ENCODE data around the gene TMCO1. TPM values are rescaled to one million over a fixed set of nuclear protein-coding genes. Genes with fewer than 3 reads are reported as not detected.
"Not testable (repeated sequence)": the region's sequence is repeated elsewhere in the genome, so short reads cannot be mapped to it uniquely, and the experiment has no call there.

TMCO1 gene
- total RNA-seq, 2 donors from 2014 or later: 62.6 to 101 TPM

DNA sequence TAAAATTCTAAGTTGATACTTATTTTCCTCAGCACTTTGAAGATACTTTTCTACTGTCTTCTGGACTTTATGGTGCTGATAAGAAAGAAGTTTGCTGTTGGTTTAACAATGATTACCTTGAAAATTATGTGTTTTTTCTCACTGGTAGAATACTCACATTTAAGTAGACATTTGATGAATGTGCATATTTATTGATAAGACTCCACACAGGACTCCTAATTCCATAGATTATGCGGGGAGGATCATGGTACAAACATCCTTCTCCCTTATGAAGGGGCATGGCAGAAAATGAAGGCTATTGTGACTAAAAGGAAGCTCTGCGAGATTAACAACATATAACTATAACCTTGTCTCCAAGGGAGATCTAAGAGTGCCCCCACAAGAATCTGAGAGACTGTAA, 41.8 kb downstream of the TMCO1 start:
- Mint-ChIP-seq H3K4me3 (no peak overlapping the region), H3K27ac (no peak overlapping the region), H3K9me3 (no peaks in the 10 kb centered on the region), H3K4me1 (ENCODE audit: low read depth in 2 of 2) (no peaks in the 10 kb centered on the region), H3K27me3 (no peaks in the 10 kb centered on the region), H3K36me3 (peaks cover 12% of the 10 kb centered on the region)
- no peak for DNase-seq (ENCODE audit: low spot score)
- ATAC-seq: no peak

DNA sequence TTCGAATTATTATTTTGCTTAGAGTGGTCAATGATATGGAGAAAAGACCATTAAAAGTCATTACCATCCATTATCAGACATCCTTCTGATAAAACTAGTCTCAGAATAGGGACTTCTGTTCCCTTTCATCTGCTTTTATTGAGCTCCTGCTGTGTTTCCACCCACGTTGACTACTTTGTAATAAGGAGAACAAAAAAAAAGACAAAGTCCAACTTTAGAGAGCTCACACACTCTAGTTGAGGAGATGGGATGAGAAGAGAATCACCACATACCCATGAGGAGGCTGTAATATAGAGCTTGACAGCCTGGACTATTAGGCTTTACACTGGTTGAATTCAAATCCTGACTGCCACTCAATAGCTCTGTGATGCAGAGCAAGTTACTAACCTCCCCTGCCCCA, 42.5 kb downstream of the TMCO1 start:
- H3K36me3 Mint-ChIP-seq: peaks cover 12% of the 10 kb centered on the region
- ATAC-seq: no peak
- no peaks in the 10 kb centered on the region for H3K9me3 Mint-ChIP-seq

DNA sequence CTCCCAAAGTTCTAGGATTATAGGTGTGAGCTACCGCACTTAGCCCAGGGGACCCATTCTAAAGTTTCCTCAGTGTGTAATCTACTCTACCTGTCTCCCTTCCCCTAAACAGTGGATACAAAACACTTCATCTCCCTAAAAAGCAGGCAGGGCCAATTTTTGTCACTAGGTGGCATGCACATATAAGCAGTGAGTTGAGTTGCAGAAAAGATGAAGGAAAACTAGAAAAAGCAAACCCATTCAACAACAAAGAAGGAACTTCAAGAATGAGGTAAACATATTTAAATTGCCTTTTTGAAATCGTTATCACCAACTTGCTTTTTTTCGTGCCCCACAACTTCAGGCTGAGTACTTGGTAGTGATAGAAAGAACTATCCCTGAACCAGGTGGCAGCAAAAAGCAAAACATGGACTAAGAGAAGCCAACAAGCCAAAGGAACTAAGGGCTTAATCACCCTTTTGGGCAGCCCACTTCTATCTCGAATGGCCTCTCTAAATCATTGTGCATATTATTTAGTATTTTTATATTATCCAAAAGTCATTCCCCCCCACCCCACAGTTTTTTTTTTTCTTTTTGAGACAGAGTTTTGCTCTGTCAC, 50.7 kb downstream of the TMCO1 start:
- DNase-seq (ENCODE audit: low spot score): no peak

More for the DNA sequence above, 42.5 kb downstream of the TMCO1 start:
- DNase-seq (ENCODE audit: low spot score): no peak
- H3K4me1 Mint-ChIP-seq (ENCODE audit: low read depth in 2 of 2): no peaks in the 10 kb centered on the region
- no peaks in the 10 kb centered on the region for H3K27me3 Mint-ChIP-seq
- no peak overlapping the region for H3K27ac Mint-ChIP-seq
- no peak overlapping the region for H3K4me3 Mint-ChIP-seq

DNA sequence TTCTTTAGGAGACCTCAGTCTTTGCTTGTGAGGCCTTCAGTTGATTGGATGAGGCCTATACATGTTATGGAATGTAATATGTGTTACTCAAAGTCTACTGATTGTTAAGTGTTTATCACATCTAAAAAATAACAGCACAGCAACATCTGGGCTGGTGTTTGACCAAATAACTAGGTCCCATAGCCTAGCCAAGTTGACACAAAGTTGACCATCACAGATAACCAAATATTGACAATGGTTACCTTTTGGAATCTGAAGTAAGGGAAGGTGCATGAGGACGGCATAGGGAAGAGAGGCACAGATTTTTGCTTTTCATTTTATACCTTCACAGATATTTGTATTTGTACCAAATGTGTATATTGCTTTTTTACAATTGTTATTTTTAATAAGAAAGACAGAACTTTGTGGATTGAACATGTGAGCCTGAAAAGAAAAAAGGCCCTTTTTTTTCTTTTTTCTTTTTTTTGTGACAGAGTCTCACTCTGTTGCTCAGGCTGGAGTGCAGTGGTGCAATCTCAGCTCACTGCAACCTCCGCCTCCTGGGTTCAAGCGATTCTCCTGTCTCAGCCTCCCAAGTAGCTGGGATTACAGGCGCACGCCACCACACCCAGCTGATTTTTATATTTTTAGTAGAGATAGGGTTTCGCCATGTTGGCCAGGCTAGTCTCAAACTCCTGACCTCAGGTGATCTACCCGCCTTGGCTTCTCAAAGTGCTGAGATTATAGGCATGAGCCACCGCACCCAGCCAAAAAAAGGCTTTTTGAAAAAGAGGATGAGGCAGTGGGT, 52.2 kb downstream of the TMCO1 start:
- H3K4me3 Mint-ChIP-seq; ATAC-seq; DNase-seq (ENCODE audit: low spot score); H3K9me3 Mint-ChIP-seq; H3K27me3 Mint-ChIP-seq; H3K4me1 Mint-ChIP-seq (ENCODE audit: low read depth in 2 of 2); H3K27ac Mint-ChIP-seq; H3K36me3 Mint-ChIP-seq: not testable (repeated sequence)

More for the DNA sequence above, 50.7 kb downstream of the TMCO1 start:
- Mint-ChIP-seq H3K4me1 (ENCODE audit: low read depth in 2 of 2) (no peaks in the 10 kb centered on the region), H3K27me3 (peaks cover 0 to 3% of the 10 kb centered on the region in 2 donors), H3K27ac (no peak overlapping the region), H3K9me3 (no peaks in the 10 kb centered on the region), H3K4me3 (no peak overlapping the region), H3K36me3 (no peaks in the 10 kb centered on the region)
- no peak for ATAC-seq

DNA sequence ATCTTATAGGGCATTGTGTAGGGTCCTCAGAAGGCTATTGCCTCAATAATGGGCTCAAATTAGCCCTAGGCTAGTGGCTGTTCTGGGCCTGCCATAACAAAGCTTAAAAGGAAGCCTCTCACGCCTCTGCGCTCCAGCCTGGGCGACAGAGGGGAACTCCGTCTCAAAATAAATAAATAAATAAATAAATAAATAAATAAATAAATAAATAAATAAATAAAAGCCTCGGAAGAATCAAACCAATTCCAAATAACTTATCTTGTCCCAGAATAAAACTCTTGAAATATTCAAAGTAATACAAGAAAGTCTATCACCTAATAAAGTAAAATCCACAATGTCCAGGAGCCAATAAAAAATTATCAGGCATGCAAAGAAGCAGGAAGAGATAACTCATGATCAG, 55.9 kb downstream of the TMCO1 start:
- no peak overlapping the region for H3K4me3 Mint-ChIP-seq
- DNase-seq (ENCODE audit: low spot score) (no peak), ATAC-seq (no peak)
- no peak overlapping the region for H3K27ac Mint-ChIP-seq
- H3K36me3 Mint-ChIP-seq: no peaks in the 10 kb centered on the region
- H3K27me3 Mint-ChIP-seq: peaks cover 10 to 15% of the 10 kb centered on the region in 2 donors
- no peaks in the 10 kb centered on the region for H3K9me3 Mint-ChIP-seq
- H3K4me1 Mint-ChIP-seq (ENCODE audit: low read depth in 2 of 2): no peaks in the 10 kb centered on the region

DNA sequence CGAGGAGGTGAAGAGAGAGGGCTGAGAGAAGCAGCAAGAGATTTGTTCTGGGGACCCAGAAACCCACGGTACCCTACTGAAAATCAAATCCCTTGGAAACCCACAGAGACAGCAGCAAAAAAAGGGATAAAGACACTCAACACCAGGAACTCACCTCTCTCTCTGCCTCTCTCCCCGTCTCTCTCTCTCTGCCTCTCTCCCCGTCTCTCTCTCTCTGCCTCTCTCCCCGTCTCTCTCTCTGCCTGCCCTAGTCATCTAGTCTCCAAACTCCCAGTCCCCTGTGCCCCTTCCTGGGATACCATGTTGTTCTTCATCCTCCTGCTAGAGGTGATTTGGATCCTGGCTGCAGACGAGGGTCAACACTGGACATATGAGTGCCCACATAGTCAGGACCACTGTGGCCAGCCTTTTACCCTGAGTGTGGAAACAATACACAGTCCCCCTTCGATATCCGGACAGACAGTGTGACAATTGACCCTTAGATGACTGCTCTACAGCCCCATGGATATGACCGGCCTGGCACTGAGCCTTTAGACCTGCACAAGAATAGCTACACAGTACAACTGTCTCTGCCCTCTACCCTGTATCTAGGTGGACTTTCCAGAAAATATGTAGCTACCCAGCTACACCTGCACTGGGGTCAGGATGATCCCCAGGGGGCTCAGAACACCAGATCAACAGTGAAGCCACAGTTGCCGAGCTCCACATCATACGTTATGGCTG, 60.5 kb downstream of the TMCO1 start:
- peaks cover 21 to 31% of the 10 kb centered on the region in 2 donors for H3K27me3 Mint-ChIP-seq
- ATAC-seq: no peak
- H3K4me3 Mint-ChIP-seq: no peak overlapping the region
- H3K27ac Mint-ChIP-seq: no peak overlapping the region
- no peaks in the 10 kb centered on the region for H3K9me3 Mint-ChIP-seq
- H3K36me3 Mint-ChIP-seq: no peaks in the 10 kb centered on the region
- no peaks in the 10 kb centered on the region for H3K4me1 Mint-ChIP-seq (ENCODE audit: low read depth in 2 of 2)
- DNase-seq (ENCODE audit: low spot score): no peak

DNA sequence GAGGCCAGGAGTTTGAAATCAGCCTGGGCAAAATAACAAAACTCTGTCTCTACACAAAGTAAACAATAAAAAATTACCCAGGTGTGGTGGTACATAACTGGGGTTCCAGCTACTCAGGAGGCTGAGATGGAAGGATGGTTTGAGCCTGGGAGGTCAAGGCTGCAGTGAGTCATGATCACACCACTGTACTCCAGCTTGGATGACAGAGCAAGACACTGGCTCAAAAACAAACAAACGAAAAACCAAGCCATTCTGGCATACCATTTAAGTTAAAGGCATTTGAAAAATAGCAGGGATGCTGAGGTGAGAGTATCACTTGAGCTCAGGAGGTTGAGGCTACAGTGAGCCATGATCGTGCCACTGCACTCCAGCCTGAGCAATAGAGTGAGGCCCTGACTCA, 65.0 kb downstream of the TMCO1 start:
- no peak for ATAC-seq
- H3K36me3 Mint-ChIP-seq: no peaks in the 10 kb centered on the region
- H3K4me1 Mint-ChIP-seq (ENCODE audit: low read depth in 2 of 2): peaks cover 3% of the 10 kb centered on the region in 2 donors
- H3K9me3 Mint-ChIP-seq: no peaks in the 10 kb centered on the region
- no peak overlapping the region for H3K27ac Mint-ChIP-seq
- no peak for DNase-seq (ENCODE audit: low spot score)
- H3K27me3 Mint-ChIP-seq: peaks cover 15 to 23% of the 10 kb centered on the region in 2 donors
- no peak overlapping the region for H3K4me3 Mint-ChIP-seq

DNA sequence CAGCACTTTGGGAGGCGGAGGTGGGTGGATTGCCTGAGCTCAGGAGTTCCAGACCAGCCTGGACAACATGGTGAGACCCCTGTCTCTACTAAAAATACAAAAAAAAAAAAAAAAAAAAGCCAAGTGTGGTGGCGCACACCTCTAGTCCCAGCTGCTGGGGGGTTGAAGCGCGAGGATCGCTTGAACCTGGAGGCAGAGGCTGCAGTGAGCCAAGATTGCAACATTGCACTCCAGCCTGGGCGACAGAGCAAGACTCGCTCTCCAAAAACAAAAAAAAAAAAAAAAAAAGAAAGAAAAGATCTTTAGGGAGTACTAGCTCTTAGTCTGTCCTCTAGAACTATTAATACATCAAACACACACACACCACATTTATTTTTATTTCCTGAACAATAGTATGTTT, 66.7 kb downstream of the TMCO1 start:
- H3K4me3 Mint-ChIP-seq; ATAC-seq; H3K9me3 Mint-ChIP-seq; H3K36me3 Mint-ChIP-seq; DNase-seq (ENCODE audit: low spot score); H3K27ac Mint-ChIP-seq: not testable (repeated sequence)
- Mint-ChIP-seq H3K4me1 (ENCODE audit: low read depth in 2 of 2) (peaks cover 8 to 10% of the 10 kb centered on the region in 2 donors), H3K27me3 (peaks cover 10 to 11% of the 10 kb centered on the region in 2 donors)

DNA sequence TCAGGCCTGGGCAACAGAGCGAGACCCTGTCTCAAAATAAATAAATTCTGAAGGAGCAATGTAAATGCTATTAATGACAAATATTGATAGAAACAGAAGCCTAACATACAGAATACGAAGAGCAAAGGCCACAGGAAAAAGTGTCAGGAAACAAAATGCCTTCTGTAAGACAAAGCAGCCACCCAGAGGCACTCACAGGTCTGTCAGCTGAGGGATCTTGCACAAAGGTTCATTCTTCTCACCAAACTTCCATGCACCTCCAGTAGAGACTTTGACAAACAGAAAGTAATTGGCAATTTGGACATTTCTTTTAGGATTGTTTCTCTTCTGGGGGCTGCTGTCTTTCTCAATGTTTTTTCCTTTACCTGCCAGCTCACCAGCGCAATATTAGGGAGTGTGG, 69.1 kb downstream of the TMCO1 start:
- Mint-ChIP-seq H3K4me3 (no peak overlapping the region), H3K36me3 (no peaks in the 10 kb centered on the region), H3K27me3 (no peaks in the 10 kb centered on the region), H3K9me3 (no peaks in the 10 kb centered on the region), H3K4me1 (ENCODE audit: low read depth in 2 of 2) (peaks cover 15 to 23% of the 10 kb centered on the region in 2 donors), H3K27ac (peak overlapping the region in 1 of 2 donors; percentile 99)
- ATAC-seq: no peak
- no peak for DNase-seq (ENCODE audit: low spot score)

DNA sequence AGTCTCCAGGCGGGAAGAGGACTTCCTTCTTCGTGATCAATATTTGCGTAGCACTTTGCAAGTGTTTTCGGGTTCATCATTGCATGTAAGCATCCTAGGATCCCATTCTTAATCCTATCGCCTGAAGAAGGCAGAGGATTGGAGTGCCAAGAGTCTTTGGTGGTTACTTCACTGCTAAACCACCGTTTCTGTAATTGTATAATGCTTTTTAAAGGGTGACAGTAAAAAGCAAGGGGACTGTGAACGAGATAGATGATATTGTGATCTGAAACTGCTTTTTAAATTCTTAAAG, 70.0 kb downstream of the TMCO1 start:
- Mint-ChIP-seq H3K36me3 (no peaks in the 10 kb centered on the region), H3K4me3 (peak overlapping the region; percentile 91), H3K27ac (peak overlapping the region; percentile 96 to 99), H3K27me3 (no peaks in the 10 kb centered on the region), H3K4me1 (ENCODE audit: low read depth in 2 of 2) (peaks cover 15 to 23% of the 10 kb centered on the region in 2 donors), H3K9me3 (no peaks in the 10 kb centered on the region)
- no peak for ATAC-seq
- DNase-seq (ENCODE audit: low spot score): no peak

DNA sequence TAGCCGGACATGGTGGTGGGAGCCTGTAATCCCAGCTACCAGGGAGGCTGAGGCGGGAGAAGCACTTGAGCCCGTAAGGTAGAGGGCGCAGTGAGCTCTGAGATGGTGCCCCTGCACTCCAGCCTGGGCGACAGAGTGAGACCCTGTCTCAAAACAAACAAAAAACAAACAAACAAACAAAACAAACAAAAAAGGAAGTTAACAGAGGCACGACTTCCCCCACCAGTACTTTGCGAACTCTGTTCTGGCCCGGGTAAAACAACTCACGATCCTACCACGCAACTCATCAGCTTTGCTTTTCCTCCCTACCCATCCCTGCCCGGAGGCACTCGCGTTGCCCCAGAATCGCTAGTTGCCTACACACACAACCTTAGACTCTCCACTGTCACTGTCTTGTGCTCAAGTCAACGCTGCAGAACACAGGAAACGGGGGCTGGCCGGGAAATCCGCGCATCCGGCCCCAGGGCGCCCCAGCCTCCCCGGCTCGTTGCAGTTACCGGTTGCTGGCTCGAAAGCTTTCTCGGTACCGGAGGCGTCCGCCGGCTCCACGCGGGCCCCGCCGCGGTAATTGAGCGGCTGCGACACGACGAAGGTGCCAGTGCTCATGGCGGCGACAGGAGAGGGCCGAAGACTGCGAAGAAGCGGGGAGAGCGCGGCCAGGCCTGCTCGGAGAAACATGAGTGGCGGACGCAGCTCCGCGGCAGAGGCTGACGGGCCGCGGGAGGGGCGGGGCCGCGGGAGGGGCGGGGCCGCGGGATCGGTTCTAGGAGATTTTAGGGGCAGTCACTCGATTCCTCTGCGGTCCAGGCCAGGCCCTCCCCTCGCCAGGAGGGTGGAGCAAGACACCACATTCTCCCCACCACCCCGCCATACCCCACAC, 70.5 kb downstream of the TMCO1 start, which contains the start of gene ALDH9A1:
Gene ALDH9A1, minus strand, starts transcription at position 682 of the 880 bp plus-strand sequence. Its CDS starts 4 bp downstream, at position 678.
- H3K4me1 Mint-ChIP-seq (ENCODE audit: low read depth in 2 of 2): peaks cover 15 to 23% of the 10 kb centered on the region in 2 donors

DNA sequence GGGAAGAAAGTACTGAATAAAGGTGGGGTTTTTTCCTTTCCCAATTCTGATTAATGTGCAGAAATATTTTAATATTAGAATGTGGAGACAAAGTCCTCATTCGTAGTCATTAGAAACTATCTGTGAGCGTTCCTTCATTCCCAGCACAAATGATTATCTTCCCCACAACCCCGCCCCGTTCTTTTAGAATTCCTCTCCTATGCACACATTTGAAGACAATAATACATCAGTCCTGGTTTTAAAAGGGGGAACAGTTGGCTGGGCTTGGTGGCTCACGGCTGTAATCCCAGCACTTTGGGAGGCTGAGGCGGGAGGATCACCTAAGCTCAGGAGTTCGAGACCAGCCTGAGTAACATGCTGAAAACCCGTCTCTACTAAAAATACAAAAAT, 71.2 kb downstream of the TMCO1 start:
- DNase-seq (ENCODE audit: low spot score): no peak
- Mint-ChIP-seq H3K27me3 (no peaks in the 10 kb centered on the region), H3K9me3 (no peaks in the 10 kb centered on the region), H3K4me1 (ENCODE audit: low read depth in 2 of 2) (peaks cover 15 to 23% of the 10 kb centered on the region in 2 donors), H3K4me3 (peak overlapping the region; percentile 91), H3K27ac (peak overlapping the region; percentile 96 to 99), H3K36me3 (peaks cover 4% of the 10 kb centered on the region)
- ATAC-seq: no peak

More for the DNA sequence above, 70.5 kb downstream of the TMCO1 start, which contains the start of gene ALDH9A1:
- peak within 1 kb of the TSS; percentile 96 to 99 for H3K27ac Mint-ChIP-seq
- no peaks in the 10 kb centered on the region for H3K27me3 Mint-ChIP-seq
- no peaks in the 10 kb centered on the region for H3K9me3 Mint-ChIP-seq
- ATAC-seq (peak; percentile 97), DNase-seq (ENCODE audit: low spot score) (peak; percentile 93)
- peaks cover 4% of the 10 kb centered on the region for H3K36me3 Mint-ChIP-seq
- peak within 1 kb of the TSS; percentile 91 for H3K4me3 Mint-ChIP-seq

DNA sequence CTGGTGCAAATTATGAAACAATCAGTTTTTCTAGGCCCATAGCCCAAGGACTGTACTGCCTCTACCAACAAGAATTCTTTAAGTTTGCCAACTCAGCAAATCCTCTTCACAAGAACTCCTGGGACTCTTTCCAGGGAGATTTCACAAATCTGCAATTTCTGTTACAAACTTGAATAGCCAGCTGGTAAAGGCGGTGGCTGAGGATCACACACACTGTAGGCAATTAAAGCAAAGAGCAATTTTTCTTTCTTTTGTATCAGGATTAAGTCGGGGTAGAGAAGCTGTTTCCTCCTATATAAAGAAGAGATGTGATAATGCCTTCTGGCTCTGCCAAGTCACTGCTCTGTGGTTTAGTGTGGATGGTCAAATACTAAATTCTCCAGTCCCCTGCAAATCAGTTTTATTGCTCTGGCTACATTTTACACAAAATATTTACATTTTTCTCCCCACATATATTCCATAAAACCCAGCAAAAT, 72.0 kb downstream of the TMCO1 start:
- no peak for DNase-seq (ENCODE audit: low spot score)
- Mint-ChIP-seq H3K27me3 (no peaks in the 10 kb centered on the region), H3K27ac (peak overlapping the region; percentile 96 to 99), H3K9me3 (no peaks in the 10 kb centered on the region), H3K4me1 (ENCODE audit: low read depth in 2 of 2) (peaks cover 23 to 28% of the 10 kb centered on the region in 2 donors), H3K4me3 (peak overlapping the region; percentile 91), H3K36me3 (peaks cover 8% of the 10 kb centered on the region)
- no peak for ATAC-seq
